ENCODE results near the gene CNTNAP5.
A peak's percentile ranks its signal among the peaks of the same experiment; 100 is the strongest.

CNTNAP5 gene

GRCh38 chr2:124025171-124025580 lies at the start of gene CNTNAP5:
CNTNAP5 (plus strand) TSS chr2:124025287; CDS start chr2:124025651, 364 bp downstream.
- DNase-seq (ENCODE audit: low read depth in 1 of 2, low spot score in 1 of 2), result no peak

GRCh38 chr2:123976054-123976648 lies 48.9 kb upstream of the CNTNAP5 start:
- no peak for DNase-seq (ENCODE audit: low read depth in 1 of 2, low spot score in 1 of 2)

- DNase-seq (ENCODE audit: low read depth in 1 of 2, low spot score in 1 of 2), result peak in 1 of 2 donors; percentile 3
Observed at GRCh38 chr2:123993728-123994323, 31.3 kb upstream of the CNTNAP5 start.

- DNase-seq (ENCODE audit: low read depth in 1 of 2, low spot score in 1 of 2), result no peak
Observed at GRCh38 chr2:123999681-124000080, 25.4 kb upstream of the CNTNAP5 start.

GRCh38 chr2:124001696-124002430 lies 23.2 kb upstream of the CNTNAP5 start:
- no peak for DNase-seq (ENCODE audit: low read depth in 1 of 2, low spot score in 1 of 2)

GRCh38 chr2:124018890-124019289 lies 6.2 kb upstream of the CNTNAP5 start:
- DNase-seq (ENCODE audit: low read depth in 1 of 2, low spot score in 1 of 2), result no peak

GRCh38 chr2:124024561-124025170 lies 421 bp upstream of the CNTNAP5 start:
- DNase-seq (ENCODE audit: low read depth in 1 of 2, low spot score in 1 of 2), result no peak

GRCh38 chr2:124025891-124026434 lies 876 bp downstream of the CNTNAP5 start:
- no peak for DNase-seq (ENCODE audit: low read depth in 1 of 2, low spot score in 1 of 2)

GRCh38 chr2:124026503-124026902 lies 1.4 kb downstream of the CNTNAP5 start:
- DNase-seq (ENCODE audit: low read depth in 1 of 2, low spot score in 1 of 2), result no peak

- no peak for DNase-seq (ENCODE audit: low read depth in 1 of 2, low spot score in 1 of 2)
Observed at GRCh38 chr2:124027182-124027581, 2.1 kb downstream of the CNTNAP5 start.

- DNase-seq (ENCODE audit: low read depth in 1 of 2, low spot score in 1 of 2), result no peak
Observed at GRCh38 chr2:124032799-124033198, 7.7 kb downstream of the CNTNAP5 start.

- no peak for DNase-seq (ENCODE audit: low read depth in 1 of 2, low spot score in 1 of 2)
Observed at GRCh38 chr2:124034265-124034664, 9.2 kb downstream of the CNTNAP5 start.

GRCh38 chr2:124035001-124035400 lies 9.9 kb downstream of the CNTNAP5 start:
- DNase-seq (ENCODE audit: low read depth in 1 of 2, low spot score in 1 of 2), result no peak

- no peak for DNase-seq (ENCODE audit: low read depth in 1 of 2, low spot score in 1 of 2)
Observed at GRCh38 chr2:124039032-124039431, 13.9 kb downstream of the CNTNAP5 start.

GRCh38 chr2:124039762-124040291 lies 14.7 kb downstream of the CNTNAP5 start:
- no peak for DNase-seq (ENCODE audit: low read depth in 1 of 2, low spot score in 1 of 2)

GRCh38 chr2:124045894-124046293 lies 20.8 kb downstream of the CNTNAP5 start:
- DNase-seq (ENCODE audit: low read depth in 1 of 2, low spot score in 1 of 2), result no peak

- no peak for DNase-seq (ENCODE audit: low read depth in 1 of 2, low spot score in 1 of 2)
Observed at GRCh38 chr2:124046332-124046731, 21.2 kb downstream of the CNTNAP5 start.

- no peak for DNase-seq (ENCODE audit: low read depth in 1 of 2, low spot score in 1 of 2)
Observed at GRCh38 chr2:124048102-124048501, 23.0 kb downstream of the CNTNAP5 start.

- DNase-seq (ENCODE audit: low read depth in 1 of 2, low spot score in 1 of 2), result no peak
Observed at GRCh38 chr2:124048664-124049063, 23.6 kb downstream of the CNTNAP5 start.

- no peak for DNase-seq (ENCODE audit: low read depth in 1 of 2, low spot score in 1 of 2)
Observed at GRCh38 chr2:124049136-124049535, 24.0 kb downstream of the CNTNAP5 start.

GRCh38 chr2:124050833-124051497 lies 25.9 kb downstream of the CNTNAP5 start:
- DNase-seq (ENCODE audit: low read depth in 1 of 2, low spot score in 1 of 2), result no peak

Data from activated CD4-positive, alpha-beta T cell treated with anti-CD3 and anti-CD28 coated beads, Interleukin-2, amount 50 U/mL, for 24 hours (primary cell).